Daoy (cell line): ENCODE measurements around the gene FGF13. TPM values are rescaled to one million over a fixed set of nuclear protein-coding genes. Genes with fewer than 3 reads are reported as not detected.
A peak's percentile ranks its signal among the peaks of the same experiment; 100 is the strongest.

Source experiments
- DNase-seq: peaks from one replicate; pipeline ENCODE4 v3.0.0-alpha.2; 2015; ENCODE audit warnings: low read depth
- total RNA-seq: library from RNA; depleted of rRNA; stranded (reverse); fragments of >200 nt; shearing (Covaris generic); gene quantifications from 2 replicates; pipeline ENCODE4 v1.2.3, GENCODE V29; 2014; rRNA removed

FGF13 gene
- total RNA-seq: 4.4 and 6.0 TPM in 2 replicates

DNA sequence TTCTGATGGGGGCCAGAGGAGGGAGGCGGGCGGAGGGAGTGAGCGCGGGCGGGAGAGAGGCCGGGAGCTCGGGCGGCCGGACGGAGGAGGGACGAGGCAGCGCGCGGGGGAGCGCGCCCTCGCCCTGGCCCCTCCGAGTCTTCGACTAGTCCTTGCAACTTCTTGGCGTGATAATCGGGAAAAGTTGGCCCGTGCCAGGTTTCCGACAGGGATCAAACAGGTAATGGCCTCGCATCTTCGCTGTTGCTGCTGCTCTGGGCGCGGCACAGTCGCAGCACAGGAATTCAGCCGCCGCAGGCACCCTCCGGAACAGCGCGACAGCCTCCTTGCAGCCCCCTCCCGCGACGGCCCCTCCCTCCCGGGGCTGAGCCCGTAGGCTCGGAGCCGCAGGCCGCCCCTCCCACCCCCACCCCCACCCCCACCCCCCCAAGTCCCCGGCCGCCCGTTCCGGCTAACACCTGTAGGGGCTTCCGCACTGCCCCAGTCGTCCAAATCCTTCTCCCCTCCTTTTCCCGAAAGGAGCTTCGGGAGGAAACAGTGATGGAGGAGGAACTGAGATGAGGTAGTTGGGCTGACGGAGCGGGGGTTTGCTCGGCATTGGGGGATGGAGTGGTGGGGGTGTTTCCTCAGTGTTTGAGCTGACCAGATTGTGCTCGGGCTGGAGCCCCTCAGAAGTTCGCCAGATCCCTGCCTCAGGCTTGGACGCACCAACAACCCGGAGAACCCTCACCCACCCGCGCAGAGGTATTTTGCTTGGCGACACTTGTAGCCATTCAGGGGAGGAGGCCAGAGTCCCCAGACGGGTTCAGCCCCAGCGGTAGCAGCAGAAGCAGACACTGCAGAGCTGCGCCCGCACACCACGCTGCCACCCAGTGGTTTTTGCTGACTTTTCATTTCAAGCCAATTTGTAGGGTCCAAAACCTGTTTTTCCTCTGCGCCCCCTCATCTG, at the start of gene FGF13:
TSS of gene FGF13 (minus strand) at position 319 of the 949 bp plus-strand sequence. CDS start 714 bp downstream, outside the sequence.
- peak; percentile 49 for DNase-seq

DNA sequence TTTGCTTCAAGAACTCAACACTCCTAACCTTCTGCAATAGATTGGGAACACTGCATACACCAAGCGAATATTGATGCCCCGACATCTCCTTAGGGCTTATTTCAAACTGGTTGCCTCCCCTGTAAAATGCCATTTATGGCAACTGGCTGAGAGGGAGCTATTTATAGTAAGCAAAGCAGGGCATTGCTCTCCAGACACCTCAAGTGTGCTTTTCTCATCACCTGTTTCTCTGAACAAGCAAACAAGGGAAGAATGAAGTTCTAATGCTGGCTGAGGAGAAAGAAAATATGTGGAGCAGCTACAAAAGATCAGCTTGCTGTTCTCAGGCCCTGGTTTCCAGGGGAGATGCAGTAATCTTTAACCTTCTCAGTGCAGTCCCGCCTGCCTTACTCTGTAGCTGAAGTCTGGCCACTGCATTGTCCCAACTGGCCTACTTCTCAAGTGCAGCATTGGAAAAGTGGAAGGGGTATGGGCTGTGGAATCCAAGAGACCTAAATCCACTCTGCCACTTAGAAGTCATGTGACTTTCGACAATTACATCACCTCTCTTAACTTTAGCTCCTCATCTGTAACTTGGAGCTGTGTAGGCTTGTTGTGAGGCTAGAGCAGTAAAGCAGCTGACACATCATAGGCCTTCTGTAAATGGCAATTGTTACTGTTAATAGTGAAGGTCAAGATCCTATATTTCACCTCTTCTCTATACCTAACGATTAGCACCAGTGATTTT, 47.9 kb upstream of the FGF13 start:
- DNase-seq: no peak

DNA sequence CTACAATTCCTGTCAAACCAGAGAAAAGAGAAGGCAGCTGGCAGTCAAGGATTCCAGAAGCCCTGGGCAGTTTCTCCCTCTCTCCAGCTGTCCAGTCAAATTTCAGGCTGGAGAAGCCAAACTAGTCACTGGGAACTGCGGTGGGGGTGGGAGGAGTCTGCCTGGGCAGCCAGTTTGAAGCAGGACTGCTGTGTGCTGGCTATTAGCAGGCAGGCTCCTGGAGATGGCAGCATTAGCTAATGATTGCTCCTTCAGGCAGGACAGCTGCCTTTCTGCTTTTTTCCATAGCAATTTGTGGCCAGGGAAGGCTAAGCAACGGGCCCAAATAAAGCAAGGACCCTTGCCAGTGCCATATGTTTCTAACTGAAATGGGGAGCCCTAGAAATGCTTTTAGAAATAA, 44.7 kb upstream of the FGF13 start:
- peak; percentile 48 for DNase-seq

DNA sequence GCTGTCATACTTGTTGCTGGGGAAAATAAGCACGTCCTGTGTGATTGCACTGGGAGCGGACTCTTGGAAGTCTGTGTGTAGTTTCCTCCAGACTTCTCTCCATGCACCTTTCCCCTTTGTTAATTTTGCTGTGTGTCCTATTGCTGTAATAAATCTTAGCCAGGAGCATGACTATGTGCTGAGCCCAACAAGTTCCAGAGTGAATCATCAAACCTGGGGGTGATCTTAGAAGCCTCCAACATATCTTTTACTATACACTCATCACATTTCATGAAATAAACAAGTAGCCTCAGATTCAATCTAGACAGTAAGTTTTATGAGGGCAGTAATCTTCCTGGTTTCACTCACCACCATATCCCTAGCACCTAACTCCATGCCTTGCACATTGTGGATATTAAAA, 43.3 kb upstream of the FGF13 start:
- DNase-seq: no peak

DNA sequence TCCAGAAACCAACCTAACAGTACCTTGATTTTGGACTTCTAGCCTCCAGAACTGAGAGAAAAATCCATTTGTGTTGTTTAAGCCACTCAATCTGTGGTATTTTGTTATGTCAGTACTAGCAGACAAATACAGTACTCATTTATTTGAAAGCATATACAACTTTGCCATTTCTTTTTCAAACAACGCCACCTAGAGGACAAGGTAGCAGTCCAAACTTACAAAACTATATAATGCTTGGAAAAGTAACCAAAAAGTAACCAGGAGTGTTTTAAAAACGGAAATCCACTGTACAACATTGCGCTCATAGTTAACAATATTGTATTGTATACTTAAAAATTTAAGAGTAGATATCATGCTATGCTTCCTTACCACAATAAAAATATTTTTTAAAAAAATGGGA, 37.0 kb upstream of the FGF13 start:
- no peak for DNase-seq

DNA sequence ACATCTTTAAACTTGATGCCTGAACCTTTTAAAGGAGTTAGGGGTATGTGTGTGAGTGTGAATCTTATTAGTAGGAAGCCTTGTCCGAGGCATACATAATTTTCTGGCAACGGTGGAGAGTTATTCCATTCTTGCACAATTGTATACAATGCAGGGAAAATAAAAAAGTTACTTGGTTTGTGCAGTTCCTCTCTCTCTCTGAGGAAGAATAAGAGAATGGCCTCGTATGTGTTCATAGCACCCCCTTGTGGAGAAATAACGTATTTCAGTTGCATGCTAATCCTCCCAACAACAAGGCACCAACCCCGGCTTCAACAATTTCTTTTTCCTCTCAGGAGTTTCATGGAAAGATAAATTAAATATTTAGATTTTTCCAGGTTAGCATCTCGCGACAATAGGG, 33.7 kb upstream of the FGF13 start:
- DNase-seq: peak; percentile 16

DNA sequence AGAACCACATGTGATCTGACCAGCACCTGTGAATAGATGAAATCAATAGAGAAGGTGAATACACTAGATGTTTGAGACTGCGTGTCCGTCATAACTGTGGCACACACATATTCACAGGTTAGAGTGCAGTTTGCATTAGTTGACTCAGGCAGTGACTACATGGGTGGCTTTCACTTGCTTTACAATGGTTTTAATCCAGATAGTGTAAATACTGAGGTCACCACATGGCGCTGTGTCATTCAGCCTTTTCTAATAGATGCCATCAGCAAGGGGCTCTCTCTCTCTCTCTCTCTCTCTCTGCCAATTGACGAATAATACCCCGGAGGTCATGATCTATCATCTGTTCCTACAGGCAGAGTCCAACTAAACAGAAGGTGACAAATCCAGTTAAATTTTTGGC, 30.7 kb upstream of the FGF13 start:
- no peak for DNase-seq

DNA sequence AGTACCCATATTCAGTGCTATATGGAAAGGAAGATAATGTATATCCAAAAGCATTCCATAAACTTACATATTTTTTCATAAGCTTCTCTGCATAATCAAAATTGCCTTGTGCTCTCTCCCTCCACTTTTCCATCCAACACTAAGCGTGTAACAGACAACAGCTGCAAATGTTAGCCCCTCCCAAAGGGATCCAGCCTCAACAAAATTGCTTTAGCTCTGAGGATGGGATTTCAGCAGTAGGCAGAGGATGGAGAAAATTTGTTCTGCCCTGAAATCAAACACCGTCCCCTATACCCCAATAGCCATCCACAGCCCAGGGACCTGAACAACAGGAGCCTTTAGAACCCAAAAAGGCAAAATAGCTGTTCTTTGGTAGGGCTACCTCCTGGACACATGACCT, 28.8 kb upstream of the FGF13 start:
- DNase-seq: no peak

DNA sequence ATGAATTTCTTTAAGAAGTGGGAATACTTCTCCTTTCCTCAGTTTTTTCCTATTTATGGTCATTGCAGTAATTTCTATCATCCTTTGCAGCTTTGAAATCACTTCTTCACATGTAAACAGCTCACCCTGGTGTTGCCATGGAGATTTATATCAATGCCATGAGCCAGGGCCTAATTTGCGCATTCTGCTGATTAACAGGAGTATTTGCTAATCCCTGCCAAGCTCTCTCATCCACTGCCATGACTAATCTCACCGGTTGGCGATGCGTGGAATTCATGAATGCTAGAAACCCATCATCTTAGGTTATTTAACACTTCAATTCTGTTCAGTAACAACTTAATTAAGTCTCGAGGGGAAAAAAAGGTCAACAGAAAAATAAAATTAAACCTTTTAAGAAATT, 11.8 kb upstream of the FGF13 start:
- DNase-seq: no peak

DNA sequence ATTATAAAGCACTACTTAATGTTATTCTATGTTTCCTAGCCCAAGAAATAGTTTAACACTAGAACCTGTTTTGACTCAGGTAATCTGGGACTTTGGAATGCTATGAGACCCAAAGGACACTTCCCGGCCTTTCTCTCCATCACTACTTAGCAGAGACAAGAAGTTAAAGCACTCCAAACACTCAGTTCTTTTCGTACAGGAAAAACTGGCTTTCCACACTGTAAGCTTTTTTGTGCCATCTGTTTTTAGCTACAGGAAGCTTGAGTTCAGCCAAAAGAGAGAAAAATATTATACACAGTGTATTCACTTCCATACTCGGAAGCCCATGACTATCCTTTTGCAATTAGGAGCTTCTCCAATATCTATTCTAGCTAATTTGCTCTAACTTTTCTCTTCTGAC, 7.9 kb upstream of the FGF13 start:
- no peak for DNase-seq

DNA sequence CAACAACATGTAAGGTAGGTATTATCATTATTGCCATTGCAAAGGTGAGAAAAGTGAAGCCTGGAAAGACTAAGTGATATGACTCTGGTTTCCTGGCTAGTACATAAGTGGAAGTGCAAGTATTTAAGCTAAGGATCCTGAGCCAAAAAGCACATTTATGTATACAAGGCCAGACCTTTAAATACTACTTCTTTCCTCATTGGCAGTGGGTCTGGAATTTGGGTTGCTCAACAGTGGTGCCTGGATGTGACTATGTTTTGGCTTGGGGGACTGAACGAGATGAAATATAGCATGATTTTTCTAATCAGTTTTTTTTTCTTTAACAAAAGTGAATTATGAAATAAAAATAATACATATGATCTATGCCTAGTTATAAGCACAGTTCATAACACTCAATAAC, 7.4 kb upstream of the FGF13 start:
- DNase-seq: no peak

DNA sequence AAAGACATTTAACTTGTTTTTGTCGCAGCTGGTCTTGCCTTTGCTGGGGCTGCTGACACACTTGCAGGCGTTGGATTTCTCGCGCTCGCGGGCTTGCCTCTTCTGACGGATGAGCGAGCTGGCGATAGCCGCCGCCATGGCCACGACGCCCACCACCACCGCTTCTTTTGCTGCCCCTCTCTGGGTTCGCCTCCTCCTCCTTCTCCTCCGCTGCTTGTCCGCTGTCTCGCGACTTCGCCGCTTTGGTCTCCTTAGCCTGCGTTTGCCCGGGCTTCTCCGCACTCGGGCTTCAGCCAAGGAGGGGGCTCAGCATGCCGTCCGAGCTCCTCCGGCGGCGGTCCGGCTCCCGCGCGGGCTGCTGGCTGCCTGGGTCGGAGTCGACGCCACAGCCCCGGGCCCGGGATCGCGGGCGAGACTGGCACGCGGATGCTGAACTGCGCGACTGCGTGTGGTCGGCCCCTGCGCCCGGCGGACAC, 613 bp downstream of the FGF13 start:
- DNase-seq: peak; percentile 7

DNA sequence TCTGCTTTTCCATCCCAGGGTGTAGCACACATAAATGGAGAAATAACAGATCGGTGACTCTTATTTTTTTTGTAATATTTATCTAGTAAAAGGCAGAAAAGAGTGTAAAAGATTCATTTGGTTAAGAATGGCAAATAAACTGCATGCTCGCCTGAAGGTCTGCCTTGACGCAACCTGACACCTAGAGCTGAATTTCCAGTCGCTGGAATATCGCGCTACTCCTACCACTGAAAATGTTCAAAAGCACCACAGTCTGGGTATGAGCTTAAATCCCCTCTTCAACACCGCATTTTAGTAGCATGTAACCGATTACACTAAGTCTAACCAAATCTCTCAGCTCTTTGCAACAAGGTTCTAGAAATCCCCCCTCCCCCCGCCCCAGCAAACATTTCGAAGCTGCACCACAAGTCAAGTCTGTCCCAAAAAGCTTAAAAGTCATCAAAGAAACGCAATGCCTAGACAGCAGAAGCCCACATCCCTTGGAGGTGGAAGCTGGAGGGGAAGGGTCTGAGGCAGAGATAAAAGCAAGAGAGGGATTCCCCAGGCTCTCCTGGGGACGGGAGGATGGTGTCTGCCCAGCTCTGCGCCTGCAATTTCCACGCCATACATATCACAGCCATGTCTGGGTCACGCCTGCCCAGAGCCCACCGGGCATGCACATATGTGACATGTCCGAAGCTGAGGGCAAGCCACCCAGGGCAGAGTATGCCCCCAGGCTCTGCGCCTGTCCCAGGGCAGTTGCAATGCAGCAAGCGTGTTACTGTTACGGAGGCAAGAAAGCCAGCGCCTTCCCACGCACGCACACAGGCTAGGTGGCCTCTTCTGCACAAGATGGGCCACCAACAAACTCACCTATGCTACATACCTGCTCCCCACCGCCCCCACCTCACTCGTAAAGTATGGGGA, 1.4 kb downstream of the FGF13 start:
- DNase-seq: peak; percentile 4

DNA sequence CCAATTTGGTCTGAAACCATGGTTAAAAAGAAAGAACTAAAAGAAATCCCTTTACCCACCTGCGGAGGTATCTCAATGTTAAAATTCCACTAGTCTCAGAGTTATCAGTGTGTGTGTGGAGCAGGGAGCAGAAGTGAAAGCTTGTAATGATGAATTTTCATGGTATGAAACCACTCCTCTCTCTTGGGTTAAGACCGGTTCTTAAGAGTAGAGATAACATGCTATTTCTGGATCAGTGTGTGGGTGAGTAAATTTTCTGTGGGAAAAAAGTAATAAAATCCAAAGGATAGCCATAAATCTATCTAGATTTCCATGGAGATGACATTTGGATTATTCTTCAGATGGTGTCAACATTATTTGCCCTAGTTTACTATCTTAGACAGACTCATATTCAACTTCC, 3.2 kb downstream of the FGF13 start:
- DNase-seq: no peak

DNA sequence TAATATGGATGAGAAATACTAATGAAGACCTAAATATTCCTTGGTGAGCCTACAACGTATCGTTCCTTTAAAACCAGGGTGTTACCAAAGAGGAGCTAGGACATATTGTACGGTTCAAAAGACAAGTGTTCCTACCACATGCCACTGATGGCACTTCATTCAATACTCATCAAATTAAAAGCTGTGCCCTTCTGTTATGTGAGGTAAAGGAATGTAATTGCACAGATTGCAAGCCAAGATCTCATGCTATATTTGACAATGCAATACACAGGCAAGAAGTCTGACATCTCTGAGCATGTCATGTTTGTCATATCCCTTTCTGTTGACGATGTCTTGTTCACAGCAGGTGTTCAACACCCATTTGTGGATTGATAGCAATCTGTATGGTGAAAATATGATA, 6.9 kb downstream of the FGF13 start:
- no peak for DNase-seq

DNA sequence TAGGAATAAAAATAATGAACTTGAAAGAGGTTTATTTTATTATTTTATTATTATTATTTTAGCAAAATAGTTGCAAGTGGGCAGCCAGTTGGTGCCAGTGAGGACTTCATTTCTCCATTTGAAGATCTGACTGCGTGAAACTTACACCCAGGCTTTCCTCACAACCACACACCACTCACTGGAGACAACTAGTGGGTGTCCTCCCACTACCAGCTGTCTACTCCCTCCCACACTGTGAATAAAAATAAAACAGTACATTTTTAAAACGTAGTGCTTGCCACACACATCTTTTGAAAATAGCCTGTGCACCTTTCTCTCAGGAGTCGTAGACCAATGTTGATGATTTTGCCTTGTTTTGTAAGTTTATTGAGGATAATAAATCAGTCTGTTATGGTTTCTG, 7.4 kb downstream of the FGF13 start:
- no peak for DNase-seq

DNA sequence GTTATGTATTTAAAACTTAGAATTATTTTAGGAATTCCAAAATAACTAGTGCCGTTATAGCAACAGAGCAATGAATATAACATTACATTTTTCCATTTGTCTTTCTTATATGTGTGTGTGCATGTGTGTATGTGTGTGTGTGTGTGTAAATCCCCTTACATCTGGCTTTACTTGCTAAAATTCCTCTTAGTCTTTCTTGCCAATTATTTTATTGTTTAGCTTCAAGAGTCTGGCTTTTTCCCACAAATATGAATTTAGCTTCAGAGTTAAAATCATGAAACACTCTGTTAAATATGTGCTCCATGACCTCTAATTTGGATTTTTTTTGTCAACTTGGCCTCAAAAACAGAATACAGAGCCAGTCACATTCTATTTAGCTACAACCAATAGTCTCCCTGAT, 18.9 kb downstream of the FGF13 start:
- DNase-seq: no peak

DNA sequence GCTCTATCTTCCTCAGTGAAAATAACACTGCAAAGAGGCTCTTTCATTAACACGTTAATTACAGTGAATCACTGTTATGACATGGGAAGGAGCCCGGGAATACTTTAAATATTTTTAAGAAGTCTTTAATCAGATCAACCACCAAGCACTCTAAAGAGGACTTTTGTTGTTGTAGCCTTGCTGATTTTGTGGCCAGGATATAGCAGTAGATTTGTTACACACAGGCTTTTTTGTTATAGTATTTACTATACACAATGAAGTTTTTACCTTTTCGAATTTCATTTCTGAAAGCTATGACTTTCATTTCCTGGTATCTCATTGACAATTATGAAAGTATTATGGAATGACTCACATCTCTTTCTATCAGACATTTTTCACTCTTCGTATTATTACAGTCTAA, 20.3 kb downstream of the FGF13 start:
- no peak for DNase-seq

DNA sequence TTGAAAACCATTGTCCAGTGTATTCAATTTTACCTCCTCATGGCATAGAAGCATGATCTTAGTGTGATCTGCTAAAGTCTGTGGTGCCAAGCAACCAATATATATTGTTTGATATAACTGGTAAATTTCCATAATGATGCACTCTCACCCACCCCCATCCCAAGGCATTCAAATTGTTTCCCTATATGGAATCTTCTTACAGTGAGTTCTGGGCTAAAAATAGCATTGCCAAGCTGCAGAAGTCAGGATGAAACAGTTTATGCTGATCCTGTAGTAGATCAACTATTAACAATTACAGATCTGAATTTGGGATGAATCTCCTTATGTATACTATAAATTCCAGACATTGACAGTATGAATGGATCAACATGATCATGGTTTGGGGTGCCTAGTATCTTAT, 20.9 kb downstream of the FGF13 start:
- DNase-seq: no peak

DNA sequence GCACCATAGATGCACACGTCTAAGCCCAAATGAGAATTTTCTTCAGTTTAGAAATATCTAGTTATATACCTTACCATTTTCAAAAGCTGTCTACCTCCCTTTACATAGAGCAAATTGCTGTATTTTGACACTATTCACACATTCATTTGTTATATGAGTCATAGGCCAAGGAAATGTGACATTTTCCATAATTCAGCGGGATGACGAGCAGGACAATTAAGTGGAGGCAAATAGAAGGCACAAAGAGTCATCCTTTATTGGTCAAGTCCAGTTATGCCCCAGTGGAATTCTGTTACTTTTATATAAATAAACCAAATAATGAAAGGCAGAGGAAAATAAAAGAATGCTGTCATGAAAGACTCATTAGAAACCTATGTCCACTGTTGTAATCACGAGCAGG, 27.9 kb downstream of the FGF13 start:
- DNase-seq: peak; percentile 2

DNA sequence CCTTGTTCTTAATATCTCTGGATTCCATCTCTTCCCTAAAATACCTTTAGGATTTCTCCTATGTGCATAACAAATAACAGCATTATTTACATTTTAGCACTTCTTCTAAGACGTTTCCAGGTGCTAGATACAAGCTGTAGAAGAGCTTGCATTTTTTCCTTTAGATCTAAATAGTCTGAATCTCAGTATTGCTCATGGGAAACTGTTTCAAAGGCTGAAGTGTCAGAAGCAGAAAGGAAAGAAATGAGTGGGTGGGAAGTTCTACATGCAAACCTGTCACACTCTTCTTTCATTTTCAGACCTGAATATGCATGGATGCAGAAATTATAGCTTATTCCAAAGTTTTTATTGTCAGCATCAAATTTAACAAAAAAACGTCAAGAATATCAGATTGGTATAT, 41.8 kb downstream of the FGF13 start:
- DNase-seq: no peak

DNA sequence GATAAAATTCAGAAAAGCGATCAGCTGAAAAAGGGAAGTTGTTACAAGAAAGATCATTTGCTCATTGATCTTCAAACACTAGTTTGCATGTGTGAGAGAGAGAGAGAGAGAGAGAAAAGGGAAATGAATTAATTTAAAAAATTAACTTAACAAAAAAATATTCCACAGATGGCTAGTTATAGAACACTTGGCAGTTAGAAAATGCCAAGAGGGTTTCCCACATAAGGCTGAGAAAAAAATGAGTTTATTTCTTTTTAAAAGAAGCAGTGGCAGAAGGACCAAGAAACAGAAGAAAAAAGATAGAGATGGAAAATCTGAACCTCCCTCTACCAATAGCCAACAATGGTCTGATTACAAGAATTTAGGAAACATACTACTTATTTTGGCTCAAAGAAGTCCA, 47.1 kb downstream of the FGF13 start:
- no peak for DNase-seq
